HEK293 (cell line): ENCODE measurements around the gene GPR152.

Experiments
- CTCF ChIP-seq: fragments of 450-650 bp; formaldehyde crosslinking; IDR thresholded peaks from 2 replicates; pipeline ENCODE4 v1.5.1; 2016; ENCODE audit warnings: missing biosample characterization, missing genetic modification characterization
- MYNN ChIP-seq: fragments of 450-650 bp; formaldehyde crosslinking; IDR thresholded peaks from 2 replicates; pipeline ENCODE4 v1.5.1; 2016; ENCODE audit warnings: missing biosample characterization, missing genetic modification characterization, borderline replicate concordance
- PRDM10 ChIP-seq: fragments of 450-650 bp; formaldehyde crosslinking; IDR thresholded peaks from 2 replicates; pipeline ENCODE4 v1.5.1; 2016; ENCODE audit warnings: missing biosample characterization, missing genetic modification characterization
- PRDM4 ChIP-seq: fragments of 450-650 bp; formaldehyde crosslinking; IDR thresholded peaks from 2 replicates; pipeline ENCODE4 v1.5.1; 2017; ENCODE audit warnings: missing biosample characterization, missing genetic modification characterization
- SP7 ChIP-seq: fragments of 450-650 bp; formaldehyde crosslinking; IDR thresholded peaks from 2 replicates; pipeline ENCODE4 v1.5.1; 2016; ENCODE audit warnings: missing biosample characterization, missing genetic modification characterization
- ZBTB44 ChIP-seq: fragments of 450-650 bp; IDR thresholded peaks from 2 replicates; pipeline ENCODE4 v1.5.1; 2018; ENCODE audit warnings: missing biosample characterization, mild to moderate bottlenecking, missing genetic modification characterization
- ZFP37 ChIP-seq: fragments of 450-650 bp; formaldehyde crosslinking; IDR thresholded peaks from 2 replicates; pipeline ENCODE4 v1.5.1; 2016; ENCODE audit warnings: missing biosample characterization, missing genetic modification characterization
- ZNF274 ChIP-seq, 2 experiments: fragments of 200-500 bp in 1 of 2; fragments of 450-650 bp in 1 of 2; sonication (Bioruptor generic) in 1 of 2; formaldehyde crosslinking in 1 of 2; IDR thresholded peaks; 2 replicates each; pipeline versions ENCODE4 v1.5.1 to v1.6.1; 2014 to 2016; ENCODE audit warnings: borderline replicate concordance in 1 of 2, inconsistent platforms in 1 of 2, low read length in 1 of 2, missing biosample characterization in 1 of 2, missing genetic modification characterization in 1 of 2
- ZNF530 ChIP-seq: fragments of 450-650 bp; formaldehyde crosslinking; IDR thresholded peaks from 2 replicates; pipeline ENCODE4 v1.5.1; 2016; ENCODE audit warnings: low read depth, missing biosample characterization, missing genetic modification characterization
- ZNF621 ChIP-seq: fragments of 450-650 bp; formaldehyde crosslinking; IDR thresholded peaks from 2 replicates; pipeline ENCODE4 v1.5.1; 2017; ENCODE audit warnings: missing biosample characterization, missing genetic modification characterization
- ZNF692 ChIP-seq: fragments of 450-650 bp; formaldehyde crosslinking; IDR thresholded peaks from 2 replicates; pipeline ENCODE4 v1.5.1; 2016; ENCODE audit warnings: missing biosample characterization, missing genetic modification characterization
- ZNF837 ChIP-seq: fragments of 450-650 bp; formaldehyde crosslinking; IDR thresholded peaks from 2 replicates; pipeline ENCODE4 v1.5.1; 2016; ENCODE audit warnings: missing biosample characterization, missing genetic modification characterization
- ZXDB ChIP-seq: fragments of 450-650 bp; formaldehyde crosslinking; IDR thresholded peaks from 2 replicates; pipeline ENCODE4 v1.5.1; 2016; ENCODE audit warnings: missing biosample characterization, missing genetic modification characterization
- TF ChIP-seq, protein P1 (sequence below): fragments of 450-650 bp; formaldehyde crosslinking; IDR thresholded peaks from 2 replicates; pipeline ENCODE4 v1.5.1; 2017; ENCODE audit warnings: missing biosample characterization, missing genetic modification characterization

- TF ChIP-seq CTCF: no peak
- no peak for TF ChIP-seq ZNF621 (tag by site-specific recombination)
- no peak for TF ChIP-seq SP7 (tag by site-specific recombination)
- TF ChIP-seq, protein P1, sequence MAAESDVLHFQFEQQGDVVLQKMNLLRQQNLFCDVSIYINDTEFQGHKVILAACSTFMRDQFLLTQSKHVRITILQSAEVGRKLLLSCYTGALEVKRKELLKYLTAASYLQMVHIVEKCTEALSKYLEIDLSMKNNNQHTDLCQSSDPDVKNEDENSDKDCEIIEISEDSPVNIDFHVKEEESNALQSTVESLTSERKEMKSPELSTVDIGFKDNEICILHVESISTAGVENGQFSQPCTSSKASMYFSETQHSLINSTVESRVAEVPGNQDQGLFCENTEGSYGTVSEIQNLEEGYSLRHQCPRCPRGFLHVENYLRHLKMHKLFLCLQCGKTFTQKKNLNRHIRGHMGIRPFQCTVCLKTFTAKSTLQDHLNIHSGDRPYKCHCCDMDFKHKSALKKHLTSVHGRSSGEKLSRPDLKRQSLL: no peak
- no peak for TF ChIP-seq PRDM4 (tag by site-specific recombination)
- no peak for TF ChIP-seq ZNF530 (tag by site-specific recombination)
- TF ChIP-seq MYNN (tag by site-specific recombination): no peak
- TF ChIP-seq ZBTB44 (tag by site-specific recombination): no peak
- no peak for TF ChIP-seq ZFP37 (tag by site-specific recombination)
- no peak for TF ChIP-seq PRDM10 (tag by site-specific recombination)
- TF ChIP-seq ZNF692 (tag by site-specific recombination): 0 out of 2 replicates have a peak, but pooled peaks have one; percentile 12
- TF ChIP-seq ZNF837 (tag by site-specific recombination): no peak
- TF ChIP-seq ZNF274 (IDR thresholded peaks at IDR 0.05; ENCODE audit: low read length): no peak
- no peak for TF ChIP-seq ZNF274 (tag by site-specific recombination; IDR thresholded peaks at IDR 0.05; ENCODE audit: borderline replicate concordance)
- TF ChIP-seq ZXDB (tag by site-specific recombination): no peak
These were observed 23.4 kb downstream of the GPR152 start for GRCh38 chr11:67429038-67429668.
